Gastrocnemius medialis (tissue), 4 donors: ENCODE measurements around the gene PDE8A.

ENCODE experiments used
- POLR2A ChIP-seq, 2 donors: fragments of 450-650 bp; IDR thresholded peaks; one replicate each; pipeline ENCODE4 v1.6.1; 2017; ENCODE audit warnings: antibody characterized with exemption in 2 of 2, mild to moderate bottlenecking in 2 of 2, moderate library complexity in 2 of 2
- TF ChIP-seq, protein P1 (sequence below), 5 experiments: fragments of 450-650 bp in 3 of 5; fragments of 200-600 bp in 2 of 5; sonication (generic) in 2 of 5; IDR thresholded peaks in 4 of 5; conservative IDR thresholded peaks in 1 of 5; 1 replicate in 4 of 5; 2 replicates in 1 of 5; pipeline ENCODE4 v1.5.1; 2016 to 2019; ENCODE audit warnings: antibody characterized with exemption in 5 of 5, mild to moderate bottlenecking in 3 of 5, moderate library complexity in 3 of 5

GRCh38 chr15:85120351-85121113, 138.9 kb downstream of the PDE8A start:
- TF ChIP-seq, protein P1, sequence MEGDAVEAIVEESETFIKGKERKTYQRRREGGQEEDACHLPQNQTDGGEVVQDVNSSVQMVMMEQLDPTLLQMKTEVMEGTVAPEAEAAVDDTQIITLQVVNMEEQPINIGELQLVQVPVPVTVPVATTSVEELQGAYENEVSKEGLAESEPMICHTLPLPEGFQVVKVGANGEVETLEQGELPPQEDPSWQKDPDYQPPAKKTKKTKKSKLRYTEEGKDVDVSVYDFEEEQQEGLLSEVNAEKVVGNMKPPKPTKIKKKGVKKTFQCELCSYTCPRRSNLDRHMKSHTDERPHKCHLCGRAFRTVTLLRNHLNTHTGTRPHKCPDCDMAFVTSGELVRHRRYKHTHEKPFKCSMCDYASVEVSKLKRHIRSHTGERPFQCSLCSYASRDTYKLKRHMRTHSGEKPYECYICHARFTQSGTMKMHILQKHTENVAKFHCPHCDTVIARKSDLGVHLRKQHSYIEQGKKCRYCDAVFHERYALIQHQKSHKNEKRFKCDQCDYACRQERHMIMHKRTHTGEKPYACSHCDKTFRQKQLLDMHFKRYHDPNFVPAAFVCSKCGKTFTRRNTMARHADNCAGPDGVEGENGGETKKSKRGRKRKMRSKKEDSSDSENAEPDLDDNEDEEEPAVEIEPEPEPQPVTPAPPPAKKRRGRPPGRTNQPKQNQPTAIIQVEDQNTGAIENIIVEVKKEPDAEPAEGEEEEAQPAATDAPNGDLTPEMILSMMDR (IDR thresholded peaks at IDR 0.05 in 4 of 5, conservative IDR thresholded peaks at IDR 0.05 in 1 of 5), result no peak
- TF ChIP-seq POLR2A (IDR thresholded peaks at IDR 0.05), result no peak
